ENCODE data around the gene GFPT1. TPM values are rescaled to one million over a fixed set of nuclear protein-coding genes. Genes with fewer than 3 reads are reported as not detected.

GFPT1 gene
- total RNA-seq, 3 donors from 2014 or later (not counting 1 experiment from before 2014, with no cell fraction given) = 13.9 to 16.4 (median 15.0) TPM

- intact Hi-C loops (cut with micrococcal nuclease) = no loop called here
- no peak for ATAC-seq
- no peaks in the 10 kb centered on the region for H3K9me3 Mint-ChIP-seq
Observed at GRCh38 chr2:69405306-69405705, 18.3 kb upstream of the GFPT1 start.

GRCh38 chr2:69400121-69400520 is 13.1 kb upstream of the GFPT1 start:
- no peak overlapping the region for H3K27ac ChIP-seq (ENCODE audit: low read length)
- H3K27ac Mint-ChIP-seq = no peak overlapping the region
- ATAC-seq (no peak), DNase-seq (no peak)
- H3K27me3 ChIP-seq (ENCODE audit: control insufficient read depth, insufficient read depth, low read length) = no peaks in the 10 kb centered on the region
- 100% methylated on average over 3 of the region's 3 CpGs for WGBS (ENCODE audit: insufficient coverage)
- H3K36me3 ChIP-seq (ENCODE audit: control insufficient read depth, insufficient read depth, low read length) = peaks cover 39% of the 10 kb centered on the region
- no peaks in the 10 kb centered on the region for H3K9me3 Mint-ChIP-seq
- no peak overlapping the region for H3K4me3 Mint-ChIP-seq
- H3K9me3 ChIP-seq (ENCODE audit: control insufficient read depth, insufficient read depth, low read length) = no peaks in the 10 kb centered on the region
- no peak overlapping the region for H3K4me3 ChIP-seq (ENCODE audit: low read length)
- TF ChIP-seq CTCF (IDR thresholded peaks at IDR 0.05) = no peak
- no peaks in the 10 kb centered on the region for H3K4me1 ChIP-seq (ENCODE audit: control insufficient read depth, insufficient read depth, low read length)
- H3K36me3 Mint-ChIP-seq = peaks cover 13% of the 10 kb centered on the region
- intact Hi-C loops (cut with micrococcal nuclease) = no loop called here
- no peaks in the 10 kb centered on the region for H3K27me3 Mint-ChIP-seq (ENCODE audit: low read depth in 2 of 2)
- H3K4me1 Mint-ChIP-seq = no peaks in the 10 kb centered on the region

More at GRCh38 chr2:69405306-69405705, 18.3 kb upstream of the GFPT1 start:
- no peak overlapping the region for H3K4me3 ChIP-seq (ENCODE audit: low read length)
- no peak for DNase-seq
- no peaks in the 10 kb centered on the region for H3K27me3 ChIP-seq (ENCODE audit: control insufficient read depth, insufficient read depth, low read length)
- Mint-ChIP-seq H3K27me3 (ENCODE audit: low read depth in 2 of 2) (no peaks in the 10 kb centered on the region), H3K27ac (no peak overlapping the region), H3K4me3 (no peak overlapping the region), H3K36me3 (peaks cover 18% of the 10 kb centered on the region), H3K4me1 (peaks cover 1 to 10% of the 10 kb centered on the region in 2 donors)
- H3K36me3 ChIP-seq (ENCODE audit: control insufficient read depth, insufficient read depth, low read length) = peaks cover 22% of the 10 kb centered on the region
- no peaks in the 10 kb centered on the region for H3K4me1 ChIP-seq (ENCODE audit: control insufficient read depth, insufficient read depth, low read length)
- H3K9me3 ChIP-seq (ENCODE audit: control insufficient read depth, insufficient read depth, low read length) = no peaks in the 10 kb centered on the region
- TF ChIP-seq CTCF (IDR thresholded peaks at IDR 0.05) = no peak
- no peak overlapping the region for H3K27ac ChIP-seq (ENCODE audit: low read length)

- ATAC-seq (no peak), DNase-seq (no peak)
- Histone ChIP-seq H3K4me3 (ENCODE audit: low read length) (no peak overlapping the region), H3K27me3 (ENCODE audit: control insufficient read depth, insufficient read depth, low read length) (no peaks in the 10 kb centered on the region), H3K36me3 (ENCODE audit: control insufficient read depth, insufficient read depth, low read length) (peaks cover 23% of the 10 kb centered on the region), H3K4me1 (ENCODE audit: control insufficient read depth, insufficient read depth, low read length) (no peaks in the 10 kb centered on the region), H3K9me3 (ENCODE audit: control insufficient read depth, insufficient read depth, low read length) (no peaks in the 10 kb centered on the region), H3K27ac (ENCODE audit: low read length) (no peak overlapping the region)
- Mint-ChIP-seq H3K4me1 (no peaks in the 10 kb centered on the region), H3K9me3 (no peaks in the 10 kb centered on the region), H3K4me3 (no peak overlapping the region), H3K27ac (no peak overlapping the region), H3K36me3 (no peaks in the 10 kb centered on the region), H3K27me3 (ENCODE audit: low read depth in 2 of 2) (no peaks in the 10 kb centered on the region)
- intact Hi-C loops (cut with micrococcal nuclease) = no loop called here
- no peak for TF ChIP-seq CTCF (IDR thresholded peaks at IDR 0.05)
Observed at GRCh38 chr2:69397234-69397633, 10.2 kb upstream of the GFPT1 start.

- Mint-ChIP-seq H3K36me3 (no peaks in the 10 kb centered on the region), H3K4me1 (no peaks in the 10 kb centered on the region), H3K27ac (no peak overlapping the region), H3K27me3 (ENCODE audit: low read depth in 2 of 2) (no peaks in the 10 kb centered on the region), H3K9me3 (no peaks in the 10 kb centered on the region), H3K4me3 (no peak overlapping the region)
- no peak for ATAC-seq
- DNase-seq = no peak
- no peak overlapping the region for H3K4me3 ChIP-seq (ENCODE audit: low read length)
- peaks cover 23% of the 10 kb centered on the region for H3K36me3 ChIP-seq (ENCODE audit: control insufficient read depth, insufficient read depth, low read length)
- H3K27me3 ChIP-seq (ENCODE audit: control insufficient read depth, insufficient read depth, low read length) = no peaks in the 10 kb centered on the region
- no peak for TF ChIP-seq CTCF (IDR thresholded peaks at IDR 0.05)
- no peaks in the 10 kb centered on the region for H3K4me1 ChIP-seq (ENCODE audit: control insufficient read depth, insufficient read depth, low read length)
- no peaks in the 10 kb centered on the region for H3K9me3 ChIP-seq (ENCODE audit: control insufficient read depth, insufficient read depth, low read length)
- no CpG with 5 or more reads among the region's 1 CpG for WGBS (ENCODE audit: insufficient coverage)
- intact Hi-C loops (cut with micrococcal nuclease) = no loop called here
- no peak overlapping the region for H3K27ac ChIP-seq (ENCODE audit: low read length)
Observed at GRCh38 chr2:69395866-69396265, 8.8 kb upstream of the GFPT1 start.
